ENCODE results near the gene NOL7.

The NOL7 gene

DNA sequence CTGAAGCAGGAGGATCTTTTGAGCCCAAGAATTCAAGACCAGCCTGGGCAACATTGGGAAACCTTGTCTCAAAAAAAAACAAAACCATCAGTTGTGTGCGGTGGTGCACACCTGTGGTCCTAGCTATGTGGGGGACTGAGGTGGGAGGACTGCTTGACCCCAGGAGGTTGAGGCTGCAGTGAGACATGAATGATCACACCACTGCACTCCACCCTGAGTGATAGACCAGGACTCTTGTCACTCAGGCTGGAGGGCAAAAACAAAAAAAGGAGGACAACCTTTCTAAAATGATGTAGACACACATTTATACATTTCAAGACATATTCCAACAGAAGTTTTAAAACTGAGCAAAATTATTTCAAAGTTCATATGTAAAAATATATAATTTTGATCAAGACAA is 45.1 kb downstream of the NOL7 start:
- no peak for DNase-seq

DNA sequence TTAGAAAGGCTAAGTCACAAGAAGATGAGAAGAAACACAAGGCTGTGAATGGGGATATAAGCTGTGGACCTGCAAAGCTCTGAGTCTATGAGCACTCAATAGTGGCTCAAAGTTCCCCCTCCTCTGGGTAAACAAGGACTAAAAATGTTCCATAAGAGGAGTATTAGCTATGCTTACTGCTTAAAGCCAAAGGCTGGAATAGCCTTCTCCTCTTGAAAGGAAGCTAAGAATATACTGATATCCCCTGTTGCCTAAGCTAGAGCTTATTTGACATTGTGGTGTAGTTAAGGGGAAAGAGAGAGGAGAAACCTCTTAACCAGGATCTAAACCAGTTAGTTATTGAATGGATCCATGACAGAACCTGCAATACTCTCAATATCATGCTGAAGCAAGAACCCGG is 45.8 kb downstream of the NOL7 start:
- DNase-seq = no peak

DNA sequence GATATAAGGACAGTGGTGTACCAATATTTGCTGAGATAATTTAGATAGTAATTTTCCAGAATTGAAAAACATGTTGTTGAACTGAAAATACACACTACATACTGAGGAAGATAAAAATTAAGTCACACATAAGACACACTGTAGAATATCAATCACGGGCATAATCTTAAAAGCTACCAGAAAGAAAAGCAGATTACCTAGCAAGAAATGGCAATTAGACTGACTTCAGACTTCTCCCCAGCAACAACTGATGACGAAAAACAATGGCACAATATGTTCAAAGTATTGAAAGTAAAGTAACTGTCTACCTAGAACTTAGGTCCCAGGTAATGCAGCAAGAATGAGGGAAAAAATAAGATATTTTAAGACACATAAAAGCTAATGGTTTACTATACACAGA is 46.5 kb downstream of the NOL7 start:
- DNase-seq = no peak

DNA sequence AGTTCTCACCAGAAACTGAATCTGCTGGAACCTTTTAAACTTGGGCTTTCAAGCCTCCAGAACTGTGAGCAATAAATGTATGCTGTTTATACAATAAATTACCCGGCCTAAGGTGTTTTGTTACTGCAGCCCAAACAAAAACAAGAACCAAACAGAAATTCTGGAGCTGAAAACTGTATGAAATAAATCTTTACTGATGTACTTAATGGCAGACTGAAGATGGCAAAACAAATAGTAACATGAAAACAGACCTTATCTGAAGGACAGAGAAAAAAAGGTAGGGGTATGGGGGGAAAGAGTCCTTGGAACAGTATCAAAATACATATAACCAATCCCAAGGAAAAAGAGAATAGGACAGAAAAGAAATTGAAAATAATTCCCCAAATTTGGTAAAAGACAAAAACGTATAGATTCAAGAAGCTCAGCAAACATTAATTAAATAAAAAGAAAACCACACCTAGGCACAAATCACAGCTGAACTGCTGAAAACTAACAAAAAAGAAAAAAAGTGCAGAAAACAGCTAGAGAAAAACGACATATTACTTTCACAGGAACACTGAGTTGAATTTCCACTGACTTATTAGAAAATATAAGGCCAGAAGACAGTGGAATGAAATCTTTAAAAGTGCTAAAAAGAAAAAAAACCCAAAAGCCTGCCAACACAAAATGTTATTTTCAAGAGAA is 47.7 kb downstream of the NOL7 start:
- DNase-seq = no peak

DNA sequence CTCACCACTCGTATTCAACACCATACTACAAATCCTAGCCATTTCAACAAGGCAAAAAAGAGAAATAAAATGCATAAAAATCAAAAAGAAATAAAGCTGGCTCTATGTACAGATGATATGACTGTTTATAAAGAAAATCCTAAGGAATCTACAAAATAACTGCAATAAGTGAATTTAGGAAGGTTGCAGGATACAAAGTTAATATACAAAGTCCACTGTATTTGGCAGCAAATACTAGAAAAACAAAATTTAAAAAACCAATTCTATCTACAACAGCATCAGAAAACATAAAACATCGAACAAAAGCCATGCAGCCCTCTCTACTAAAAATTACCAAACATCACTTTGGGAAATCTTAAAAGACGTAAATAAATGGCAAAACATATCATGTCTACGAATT is 48.9 kb downstream of the NOL7 start:
- no peak for DNase-seq

DNA sequence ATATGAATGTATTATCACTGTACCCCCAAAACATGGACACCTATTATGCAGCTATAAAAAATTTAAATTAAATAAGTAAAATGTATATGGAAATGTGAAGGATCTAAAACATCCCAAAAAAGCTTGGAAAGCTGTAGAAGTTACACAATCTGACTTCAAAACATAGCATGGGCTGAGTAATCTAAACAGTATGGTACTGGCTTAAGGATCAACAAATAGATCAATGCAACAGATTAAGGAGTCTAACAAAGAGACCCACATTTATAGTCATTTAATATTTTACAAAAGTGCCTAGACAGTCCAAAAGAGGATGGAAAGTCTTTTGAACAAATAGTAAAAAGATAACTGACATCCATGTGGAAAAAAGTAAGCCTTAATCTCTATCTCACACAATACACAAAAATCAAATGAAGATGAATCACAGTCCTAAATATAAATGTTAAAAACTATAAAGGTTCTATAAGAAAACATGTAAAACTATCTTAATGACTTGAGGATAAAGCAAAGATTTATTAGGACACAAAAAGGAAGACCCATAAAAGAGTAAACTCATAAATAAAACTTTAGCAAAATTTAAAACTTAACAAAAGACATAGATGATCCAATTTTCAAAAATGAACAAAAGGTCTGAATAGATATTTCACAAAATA is 49.7 kb downstream of the NOL7 start:
- no peak for DNase-seq

DNA sequence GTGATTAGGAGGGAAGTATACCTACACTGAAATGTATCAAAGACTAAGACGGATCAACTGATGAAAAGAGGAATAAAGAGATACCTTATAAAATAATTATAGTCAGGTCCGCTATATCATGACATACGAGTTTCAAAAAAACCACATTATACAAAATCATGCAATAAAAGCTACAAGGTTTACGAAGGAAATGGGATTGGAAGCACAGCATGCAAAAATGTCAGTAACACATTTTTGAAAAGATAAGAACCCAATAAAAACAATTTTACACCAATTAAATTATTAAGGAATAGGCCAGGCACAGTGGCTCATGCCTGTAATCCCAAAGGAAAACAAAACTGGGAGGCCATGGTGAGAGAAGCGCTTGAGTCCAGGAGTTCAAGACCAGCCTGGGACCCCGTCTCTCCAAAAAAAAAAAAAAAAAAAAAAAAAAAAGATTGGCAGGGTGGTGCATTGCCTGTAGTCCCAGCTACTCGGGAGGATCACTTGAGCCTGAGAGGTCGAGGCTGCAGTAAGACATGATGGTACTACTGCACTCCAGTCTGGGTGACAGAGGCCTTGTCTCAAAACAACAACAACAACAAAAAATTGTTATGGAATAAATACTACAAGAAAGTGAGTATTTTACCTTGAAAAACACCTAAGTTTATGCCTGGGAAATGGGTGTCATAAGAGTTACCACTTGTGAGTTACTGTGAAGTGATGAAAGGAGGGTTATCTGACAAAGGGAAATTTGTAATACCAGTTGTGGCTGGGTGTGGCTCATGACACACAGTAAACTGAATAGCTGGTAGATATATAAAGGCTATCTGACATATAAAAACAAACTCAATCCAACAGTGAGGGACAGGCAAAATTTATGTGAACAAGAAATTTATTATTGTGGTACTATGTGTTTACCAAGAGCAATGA is 51.3 kb downstream of the NOL7 start:
- DNase-seq = no peak

DNA sequence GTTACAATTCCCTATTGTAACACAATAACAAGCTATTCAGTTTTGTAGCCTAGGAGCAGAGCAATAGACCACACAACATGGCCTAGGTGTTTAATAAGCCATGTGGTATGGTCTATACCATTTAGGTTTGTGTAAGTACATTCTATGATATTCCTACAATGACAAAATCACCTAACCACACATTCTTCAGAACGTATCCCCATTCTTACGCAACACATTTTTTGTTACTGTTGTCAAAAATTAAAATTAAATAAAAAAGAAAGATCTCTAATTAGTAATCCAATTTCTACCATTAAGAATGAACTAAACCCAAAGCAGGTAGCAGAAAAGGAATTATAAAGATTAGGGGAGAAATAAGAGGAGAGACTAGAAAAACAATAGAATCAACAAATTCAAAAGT is 52.5 kb downstream of the NOL7 start:
- DNase-seq = no peak

DNA sequence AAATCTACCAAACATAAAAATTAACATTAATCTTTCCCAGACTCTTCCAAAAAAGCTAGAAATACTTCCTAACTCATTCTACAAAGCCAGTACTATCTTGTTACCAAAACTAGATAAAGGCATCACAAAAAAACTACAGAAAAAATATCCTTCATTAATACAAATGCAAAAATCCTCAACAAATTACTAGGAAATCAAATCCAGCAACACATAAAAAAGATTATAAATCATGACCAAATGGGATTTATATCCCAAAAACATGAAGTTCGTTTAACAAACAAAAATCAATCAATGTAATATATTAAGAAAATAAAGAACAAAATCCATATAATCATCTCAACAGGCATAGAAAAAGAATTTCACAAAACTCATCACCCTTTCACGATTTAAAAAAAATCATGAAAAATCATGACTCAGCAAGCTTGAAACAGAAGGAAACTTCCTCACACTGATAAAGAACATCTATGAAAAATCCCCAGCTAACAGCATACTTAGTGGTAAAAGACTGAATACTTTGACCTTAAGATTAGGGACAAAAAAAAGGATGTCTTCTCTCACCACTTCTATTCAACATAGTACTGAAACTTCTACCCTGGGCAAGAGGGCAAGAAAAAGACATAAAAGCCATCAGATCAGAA is 53.3 kb downstream of the NOL7 start:
- no peak for DNase-seq

DNA sequence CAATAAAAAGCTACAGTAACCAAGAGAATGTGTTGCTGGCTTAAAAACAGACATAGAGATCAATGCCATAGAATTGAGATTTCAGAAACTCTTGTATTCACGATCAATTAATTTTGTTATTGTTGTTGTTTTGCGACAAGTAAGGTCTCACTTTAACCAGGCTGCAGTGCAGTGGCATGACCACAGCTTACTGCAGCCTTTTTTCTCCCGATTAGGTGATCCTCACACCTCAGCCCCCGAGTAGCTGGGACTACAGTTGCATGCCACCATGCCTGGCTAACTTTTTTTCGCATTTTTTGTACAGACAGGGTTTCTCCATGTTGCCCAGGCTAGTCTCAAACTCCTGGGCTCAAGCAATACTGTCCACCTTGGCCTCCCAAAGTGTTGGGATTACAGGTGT is 54.3 kb downstream of the NOL7 start:
- DNase-seq = no peak

All from hippocampal formation (tissue), 2 donors.